SK-N-SH (cell line): ENCODE measurements around the gene GHRH.

Source experiments
- CHD2 ChIP-seq: fragments of 150-350 bp; IDR thresholded peaks from 2 replicates; pipeline ENCODE4 v1.6.1; 2018; ENCODE audit warnings: low read length; ENCODE audit not compliant: partially characterized antibody
- FOXM1 ChIP-seq: IDR thresholded peaks from 2 replicates; pipeline ENCODE4 v1.4.0; 2012; ENCODE audit warnings: low read depth, mild to moderate bottlenecking
- REST ChIP-seq: IDR thresholded peaks from 2 replicates; pipeline ENCODE4 v1.6.1; 2012; ENCODE audit warnings: mild to moderate bottlenecking, low read depth, low read length, moderate library complexity
- TF ChIP-seq, protein P1 (sequence below): fragments of 200-600 bp; sonication (generic); IDR thresholded peaks from 2 replicates; pipeline ENCODE4 v1.6.1; 2017; ENCODE audit warnings: antibody characterized with exemption, mild to moderate bottlenecking, moderate library complexity

DNA sequence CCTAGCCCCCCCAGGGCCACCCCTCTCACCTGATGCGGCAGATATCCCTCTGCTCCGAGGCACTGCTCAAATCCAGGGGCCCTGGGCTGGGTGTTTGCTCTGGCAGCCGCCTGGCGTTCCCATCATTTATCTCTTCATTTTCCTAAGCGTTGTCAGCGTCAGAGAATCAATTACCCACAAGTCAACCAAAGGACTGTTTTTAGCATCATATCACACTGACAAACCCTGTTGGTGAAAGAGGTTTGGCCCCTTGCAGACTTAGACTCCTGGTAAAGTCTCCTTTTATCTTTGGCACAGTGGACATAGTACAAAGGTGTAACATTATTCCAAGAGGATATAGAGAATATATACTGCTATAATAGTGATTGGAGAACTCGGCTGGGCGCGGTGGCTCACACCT lies at the start of gene GHRH:
- TF ChIP-seq CHD2 (no peak), REST (no peak), FOXM1 (no peak)
- TF ChIP-seq, protein P1, sequence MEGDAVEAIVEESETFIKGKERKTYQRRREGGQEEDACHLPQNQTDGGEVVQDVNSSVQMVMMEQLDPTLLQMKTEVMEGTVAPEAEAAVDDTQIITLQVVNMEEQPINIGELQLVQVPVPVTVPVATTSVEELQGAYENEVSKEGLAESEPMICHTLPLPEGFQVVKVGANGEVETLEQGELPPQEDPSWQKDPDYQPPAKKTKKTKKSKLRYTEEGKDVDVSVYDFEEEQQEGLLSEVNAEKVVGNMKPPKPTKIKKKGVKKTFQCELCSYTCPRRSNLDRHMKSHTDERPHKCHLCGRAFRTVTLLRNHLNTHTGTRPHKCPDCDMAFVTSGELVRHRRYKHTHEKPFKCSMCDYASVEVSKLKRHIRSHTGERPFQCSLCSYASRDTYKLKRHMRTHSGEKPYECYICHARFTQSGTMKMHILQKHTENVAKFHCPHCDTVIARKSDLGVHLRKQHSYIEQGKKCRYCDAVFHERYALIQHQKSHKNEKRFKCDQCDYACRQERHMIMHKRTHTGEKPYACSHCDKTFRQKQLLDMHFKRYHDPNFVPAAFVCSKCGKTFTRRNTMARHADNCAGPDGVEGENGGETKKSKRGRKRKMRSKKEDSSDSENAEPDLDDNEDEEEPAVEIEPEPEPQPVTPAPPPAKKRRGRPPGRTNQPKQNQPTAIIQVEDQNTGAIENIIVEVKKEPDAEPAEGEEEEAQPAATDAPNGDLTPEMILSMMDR, result no peak
